DND-41 (cell line): Measurements from ENCODE around the gene CPNE4.

ENCODE experiments used
- ATAC-seq: fragments of 200-7000 bp; cut with Tn5 transposase; 3 replicates; pipeline ENCODE4 v1.9.1; 2021; ENCODE audit warnings: low read depth; ENCODE audit not compliant: insufficient read depth
- DNase-seq: peaks from one replicate; pipeline ENCODE4 v3.0.0-alpha.2; 2020
- H2AFZ ChIP-seq: 2 replicates; pipeline ENCODE4 v1.6.0; 2012; ENCODE audit warnings: low read depth, low read length
- H3K27ac ChIP-seq: 2 replicates; pipeline ENCODE4 v1.5.1; 2012; ENCODE audit warnings: low read length, inconsistent platforms
- H3K27me3 ChIP-seq: fragments of 200-600 bp; sonication (generic); 2 replicates; pipeline ENCODE4 v1.6.0; 2012; ENCODE audit warnings: low read length, mild to moderate bottlenecking, inconsistent platforms; ENCODE audit not compliant: insufficient read depth, poor library complexity
- H3K36me3 ChIP-seq: 2 replicates; pipeline ENCODE4 v1.5.1; 2012; ENCODE audit warnings: low read length, inconsistent platforms; ENCODE audit not compliant: insufficient read depth
- H3K4me1 ChIP-seq: 2 replicates; pipeline ENCODE4 v1.5.1; 2012; ENCODE audit warnings: mild to moderate bottlenecking, low read length; ENCODE audit not compliant: insufficient read depth
- H3K4me2 ChIP-seq: 2 replicates; pipeline ENCODE4 v1.6.0; 2012; ENCODE audit warnings: mild to moderate bottlenecking, moderate library complexity, low read length, inconsistent platforms; ENCODE audit not compliant: insufficient read depth
- H3K4me3 ChIP-seq, 2 experiments: fragments of 200-600 bp in 1 of 2; shearing (Covaris generic) in 1 of 2; 2 replicates each; pipeline ENCODE4 v1.5.1; 2012 to 2016; ENCODE audit warnings: inconsistent platforms in 2 of 2, low read length in 2 of 2, mild to moderate bottlenecking in 2 of 2, low read depth in 1 of 2, moderate library complexity in 1 of 2
- H3K79me2 ChIP-seq: 2 replicates; pipeline ENCODE4 v1.6.0; 2012; ENCODE audit warnings: low read length, inconsistent platforms; ENCODE audit not compliant: insufficient read depth
- H3K9ac ChIP-seq: 2 replicates; pipeline ENCODE4 v1.6.0; 2012; ENCODE audit warnings: low read depth, mild to moderate bottlenecking, inconsistent platforms, low read length, moderate library complexity
- H3K9me3 ChIP-seq: 2 replicates; pipeline ENCODE4 v1.5.1; 2012; ENCODE audit warnings: low read length, moderate library complexity, mild to moderate bottlenecking, inconsistent platforms; ENCODE audit not compliant: insufficient read depth, severe bottlenecking
- H4K20me1 ChIP-seq: 2 replicates; pipeline ENCODE4 v1.6.0; 2012; ENCODE audit warnings: low read length; ENCODE audit not compliant: insufficient read depth
- EZH2 ChIP-seq: IDR thresholded peaks from 3 replicates; pipeline ENCODE4 v1.6.1; 2012; ENCODE audit warnings: borderline replicate concordance, low read depth, mild to moderate bottlenecking, moderate library complexity, low read length, inconsistent platforms; ENCODE audit not compliant: severe bottlenecking
- TF ChIP-seq, protein P1 (sequence below): IDR thresholded peaks from 2 replicates; pipeline ENCODE4 v1.5.1; 2012; ENCODE audit warnings: borderline replicate concordance, low read length, moderate library complexity, mild to moderate bottlenecking; ENCODE audit not compliant: poor library complexity, severe bottlenecking; ENCODE audit errors: extremely low read depth

Gene CPNE4

DNA sequence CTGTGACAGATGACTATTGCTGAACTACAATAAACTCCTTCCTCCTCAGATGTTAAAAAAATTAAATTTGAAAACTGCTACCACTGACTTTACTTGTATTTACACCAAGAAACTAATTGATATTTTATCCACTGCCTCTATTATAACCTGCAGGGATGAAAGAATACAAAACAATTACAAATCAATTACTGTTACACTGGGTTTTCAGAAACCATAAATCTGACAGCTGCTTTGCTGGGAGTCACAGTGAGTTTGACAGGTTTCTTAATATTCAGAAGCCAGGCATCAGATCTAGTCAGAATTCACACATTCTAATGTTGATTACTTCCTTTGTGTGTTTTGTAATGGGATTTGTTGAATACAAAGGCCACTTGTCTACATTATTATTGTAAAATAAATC is 279.4 kb downstream of the CPNE4 start:
- Histone ChIP-seq H3K4me2 (no peak overlapping the region), H2AFZ (no peak overlapping the region), H3K27ac (no peak overlapping the region), H3K9me3 (no peaks in the 10 kb centered on the region), H3K36me3 (no peaks in the 10 kb centered on the region), H3K27me3 (no peaks in the 10 kb centered on the region), H3K9ac (no peak overlapping the region), H3K4me3 (no peak overlapping the region), H3K4me1 (no peaks in the 10 kb centered on the region), H4K20me1 (no peaks in the 10 kb centered on the region), H3K79me2 (no peaks in the 10 kb centered on the region)
- ATAC-seq (no peak), DNase-seq (no peak)
- TF ChIP-seq, protein P1, sequence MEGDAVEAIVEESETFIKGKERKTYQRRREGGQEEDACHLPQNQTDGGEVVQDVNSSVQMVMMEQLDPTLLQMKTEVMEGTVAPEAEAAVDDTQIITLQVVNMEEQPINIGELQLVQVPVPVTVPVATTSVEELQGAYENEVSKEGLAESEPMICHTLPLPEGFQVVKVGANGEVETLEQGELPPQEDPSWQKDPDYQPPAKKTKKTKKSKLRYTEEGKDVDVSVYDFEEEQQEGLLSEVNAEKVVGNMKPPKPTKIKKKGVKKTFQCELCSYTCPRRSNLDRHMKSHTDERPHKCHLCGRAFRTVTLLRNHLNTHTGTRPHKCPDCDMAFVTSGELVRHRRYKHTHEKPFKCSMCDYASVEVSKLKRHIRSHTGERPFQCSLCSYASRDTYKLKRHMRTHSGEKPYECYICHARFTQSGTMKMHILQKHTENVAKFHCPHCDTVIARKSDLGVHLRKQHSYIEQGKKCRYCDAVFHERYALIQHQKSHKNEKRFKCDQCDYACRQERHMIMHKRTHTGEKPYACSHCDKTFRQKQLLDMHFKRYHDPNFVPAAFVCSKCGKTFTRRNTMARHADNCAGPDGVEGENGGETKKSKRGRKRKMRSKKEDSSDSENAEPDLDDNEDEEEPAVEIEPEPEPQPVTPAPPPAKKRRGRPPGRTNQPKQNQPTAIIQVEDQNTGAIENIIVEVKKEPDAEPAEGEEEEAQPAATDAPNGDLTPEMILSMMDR, result no peak
- no peak for TF ChIP-seq EZH2

GRCh38 chr3:131750256-131750655 is 284.6 kb downstream of the CPNE4 start:
- H3K4me3 ChIP-seq, result no peak overlapping the region
- no peaks in the 10 kb centered on the region for H3K27me3 ChIP-seq
- H3K36me3 ChIP-seq, result no peaks in the 10 kb centered on the region
- H3K9me3 ChIP-seq, result no peaks in the 10 kb centered on the region
- no peak for ATAC-seq
- no peak overlapping the region for H2AFZ ChIP-seq
- no peak overlapping the region for H3K27ac ChIP-seq
- no peak overlapping the region for H3K4me2 ChIP-seq
- DNase-seq, result no peak
- no peak for TF ChIP-seq EZH2
- TF ChIP-seq, protein P1, result no peak
- no peaks in the 10 kb centered on the region for H4K20me1 ChIP-seq
- H3K79me2 ChIP-seq, result no peaks in the 10 kb centered on the region
- no peak overlapping the region for H3K9ac ChIP-seq
- H3K4me1 ChIP-seq, result no peaks in the 10 kb centered on the region

DNA sequence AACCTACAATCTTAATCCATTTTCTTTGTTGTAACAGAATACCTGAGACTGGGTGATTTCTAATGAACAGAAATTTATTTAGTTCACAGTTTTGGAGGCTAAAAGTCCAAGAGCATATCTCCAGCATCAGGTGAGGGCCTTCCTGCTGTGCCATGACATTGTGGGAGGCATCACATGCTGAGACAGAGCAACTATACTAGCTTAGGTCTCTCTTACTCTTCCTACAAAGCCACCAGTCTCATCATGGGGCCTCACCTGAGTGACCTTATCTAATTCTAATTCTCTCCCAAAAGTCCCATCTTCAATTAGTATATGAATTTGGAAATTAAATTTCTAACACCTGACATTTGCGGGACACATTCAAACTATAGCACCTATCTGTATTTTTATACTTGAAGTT is 285.0 kb downstream of the CPNE4 start:
- Histone ChIP-seq H3K4me3 (no peak overlapping the region), H3K9ac (no peak overlapping the region), H4K20me1 (no peaks in the 10 kb centered on the region), H3K27ac (no peak overlapping the region), H3K36me3 (no peaks in the 10 kb centered on the region), H2AFZ (no peak overlapping the region), H3K79me2 (no peaks in the 10 kb centered on the region), H3K4me1 (no peaks in the 10 kb centered on the region), H3K4me2 (no peak overlapping the region), H3K9me3 (no peaks in the 10 kb centered on the region), H3K27me3 (no peaks in the 10 kb centered on the region)
- TF ChIP-seq, protein P1, result no peak
- no peak for TF ChIP-seq EZH2
- DNase-seq (no peak), ATAC-seq (no peak)

GRCh38 chr3:131747466-131747865 is 287.3 kb downstream of the CPNE4 start:
- Histone ChIP-seq H3K4me2 (no peak overlapping the region), H3K36me3 (no peaks in the 10 kb centered on the region), H3K27me3 (no peaks in the 10 kb centered on the region), H3K9ac (no peak overlapping the region), H3K4me3 (no peak overlapping the region), H3K9me3 (no peaks in the 10 kb centered on the region), H3K27ac (no peak overlapping the region), H2AFZ (no peak overlapping the region), H3K4me1 (no peaks in the 10 kb centered on the region), H4K20me1 (no peaks in the 10 kb centered on the region), H3K79me2 (no peaks in the 10 kb centered on the region)
- ATAC-seq (no peak), DNase-seq (no peak)
- no peak for TF ChIP-seq EZH2
- TF ChIP-seq, protein P1, result no peak
